Subcutaneous abdominal adipose tissue (tissue), 5 donors: ENCODE data around the gene GBX2.

Source experiments
- H3K27ac ChIP-seq: one replicate; pipeline ENCODE4 v1.7.0; 2013; ENCODE audit warnings: low read depth, mild to moderate bottlenecking, inconsistent platforms, low read length, moderate library complexity
- H3K27me3 ChIP-seq, 5 donors: one replicate each; pipeline ENCODE4 v1.7.0; 2013; ENCODE audit warnings: low read length in 5 of 5, inconsistent platforms in 1 of 5; ENCODE audit not compliant: control insufficient read depth in 5 of 5, insufficient read depth in 4 of 5
- H3K36me3 ChIP-seq, 5 donors: one replicate each; pipeline ENCODE4 v1.7.0; 2013; ENCODE audit warnings: low read length in 5 of 5; ENCODE audit not compliant: control insufficient read depth in 5 of 5, insufficient read depth in 5 of 5
- H3K4me1 ChIP-seq, 5 donors: one replicate each; pipeline ENCODE4 v1.7.0; 2013; ENCODE audit warnings: low read length in 5 of 5, mild to moderate bottlenecking in 3 of 5, moderate library complexity in 1 of 5; ENCODE audit not compliant: control insufficient read depth in 5 of 5, insufficient read depth in 5 of 5
- H3K4me3 ChIP-seq, 5 donors: one replicate each; pipeline ENCODE4 v1.7.0; 2013; ENCODE audit warnings: low read length in 5 of 5, low read depth in 1 of 5
- H3K9ac ChIP-seq, 5 donors: one replicate each; pipeline ENCODE4 v1.7.0; 2013; ENCODE audit warnings: low read length in 5 of 5, mild to moderate bottlenecking in 4 of 5, moderate library complexity in 3 of 5
- H3K9me3 ChIP-seq, 5 donors: one replicate each; pipeline ENCODE4 v1.7.0; 2013; ENCODE audit warnings: low read length in 5 of 5; ENCODE audit not compliant: control insufficient read depth in 5 of 5
- donor health status: healthy.
- donor health status: healthy.
- donor health status: healthy.
- donor health status: healthy.
- donor health status: healthy.

The GBX2 gene

DNA sequence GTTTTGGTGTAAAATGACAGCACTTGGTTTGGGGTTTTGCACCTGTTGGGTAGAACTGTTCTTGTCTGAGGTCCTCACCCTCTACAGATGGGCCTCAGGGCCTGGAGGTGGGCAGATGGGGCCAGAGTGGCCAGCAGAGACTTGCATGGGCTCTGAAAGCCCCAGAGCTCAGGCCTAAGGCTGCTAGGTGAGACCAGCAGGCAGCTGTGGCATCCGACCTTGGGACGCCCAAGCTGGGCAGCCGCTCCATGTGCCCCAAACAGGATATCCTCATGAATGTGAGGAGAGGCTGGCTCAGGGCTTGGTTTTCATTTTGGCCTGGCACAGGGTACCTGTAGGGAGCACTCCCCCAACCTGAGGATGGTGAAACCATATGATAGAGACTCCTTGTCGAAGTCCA lies 38.3 kb downstream of the GBX2 start:
- H3K36me3 ChIP-seq = peaks cover 0 to 33% (median 20%) of the 10 kb centered on the region in 5 donors
- H3K27ac ChIP-seq = no peak overlapping the region
- H3K4me3 ChIP-seq = no peak overlapping the region
- H3K4me1 ChIP-seq = no peaks in the 10 kb centered on the region
- H3K9me3 ChIP-seq = no peaks in the 10 kb centered on the region
- H3K27me3 ChIP-seq = no peaks in the 10 kb centered on the region
- no peak overlapping the region for H3K9ac ChIP-seq

DNA sequence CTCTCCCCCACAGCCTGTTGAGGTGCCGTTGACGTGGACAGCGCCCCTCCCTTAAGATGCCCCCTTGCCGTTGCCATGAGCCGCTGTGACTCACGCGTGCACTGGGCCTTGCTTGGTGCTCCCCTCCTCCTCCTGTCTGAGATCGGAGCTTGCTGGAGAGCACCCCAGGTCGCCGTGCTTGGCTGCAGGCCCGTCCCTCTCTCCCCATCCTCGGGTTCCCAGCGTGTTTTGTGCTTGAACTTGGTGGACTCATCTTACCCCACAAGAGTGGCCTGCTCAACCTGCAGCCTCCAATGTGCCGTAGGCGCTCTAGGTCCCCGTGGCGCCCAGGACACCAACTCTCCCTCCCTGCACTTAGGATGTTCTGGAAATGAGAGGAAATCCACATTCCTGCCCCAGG lies 39.9 kb downstream of the GBX2 start:
- Histone ChIP-seq H3K36me3 (peaks cover 0 to 48% (median 32%) of the 10 kb centered on the region in 5 donors), H3K27ac (no peak overlapping the region), H3K27me3 (no peaks in the 10 kb centered on the region), H3K9ac (no peak overlapping the region), H3K9me3 (no peaks in the 10 kb centered on the region), H3K4me3 (no peak overlapping the region), H3K4me1 (no peaks in the 10 kb centered on the region)

GRCh38 chr2:236127010-236127409 lies 41.2 kb downstream of the GBX2 start:
- Histone ChIP-seq H3K36me3 (peaks cover 0 to 48% (median 32%) of the 10 kb centered on the region in 5 donors), H3K27me3 (no peaks in the 10 kb centered on the region), H3K9ac (no peak overlapping the region), H3K4me1 (no peaks in the 10 kb centered on the region), H3K27ac (no peak overlapping the region), H3K4me3 (no peak overlapping the region), H3K9me3 (no peaks in the 10 kb centered on the region)

DNA sequence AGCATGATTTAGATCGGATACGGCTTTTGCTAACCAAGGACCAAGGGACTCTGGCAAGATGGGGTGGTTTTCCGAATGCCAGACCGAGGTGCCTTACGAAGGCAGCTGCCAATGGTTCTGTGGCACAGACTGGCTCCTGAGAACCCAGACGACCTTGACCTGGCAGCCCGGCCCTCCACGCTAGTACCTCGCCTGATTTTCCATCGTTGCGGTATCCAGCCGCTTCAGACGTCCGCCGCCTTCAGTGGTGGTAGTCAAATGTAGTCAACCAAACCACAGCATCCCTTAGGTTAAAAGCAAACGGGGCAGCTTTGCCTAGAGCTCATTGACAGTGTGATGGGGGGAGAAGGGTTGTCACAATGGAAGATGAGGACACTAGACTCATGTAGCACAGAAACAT lies 42.6 kb downstream of the GBX2 start:
- no peak overlapping the region for H3K9ac ChIP-seq
- no peak overlapping the region for H3K4me3 ChIP-seq
- H3K27me3 ChIP-seq = no peaks in the 10 kb centered on the region
- peaks cover 0 to 49% (median 36%) of the 10 kb centered on the region in 5 donors for H3K36me3 ChIP-seq
- no peaks in the 10 kb centered on the region for H3K9me3 ChIP-seq
- H3K27ac ChIP-seq = no peak overlapping the region
- no peaks in the 10 kb centered on the region for H3K4me1 ChIP-seq

DNA sequence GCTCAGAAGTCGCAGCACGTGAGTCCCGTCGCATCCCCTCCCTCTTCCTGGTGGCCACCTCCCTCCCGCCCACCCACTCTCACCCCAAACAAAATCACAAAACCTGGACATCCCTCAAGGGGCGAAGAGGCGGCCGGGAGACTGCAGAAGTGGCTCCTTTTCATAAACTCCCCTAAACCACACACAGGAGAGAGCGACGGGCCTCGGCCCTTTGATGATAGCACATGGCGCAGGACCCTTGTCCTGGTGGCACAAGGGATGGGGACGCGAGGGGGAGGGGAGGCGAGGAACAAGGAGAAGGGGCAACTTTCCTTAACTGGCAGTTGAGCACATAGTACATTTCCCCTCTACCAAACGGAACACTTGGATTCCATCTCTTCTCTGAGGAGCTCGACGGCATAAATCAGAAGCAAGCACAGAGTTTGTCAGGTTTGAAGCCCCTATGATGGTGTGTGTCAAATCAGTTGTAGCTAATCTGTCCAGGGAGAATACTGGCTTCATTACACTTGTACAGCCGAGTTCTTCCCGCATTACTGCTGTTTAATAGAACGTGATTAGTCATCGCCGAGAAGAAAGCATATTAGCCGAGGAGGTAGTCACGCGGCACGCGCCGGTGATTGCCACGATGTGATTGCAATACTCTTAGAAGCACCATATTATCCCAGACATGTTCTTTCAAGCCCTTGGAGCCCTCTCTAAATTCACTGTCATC lies 43.8 kb downstream of the GBX2 start:
- Histone ChIP-seq H3K9me3 (no peaks in the 10 kb centered on the region), H3K4me1 (no peaks in the 10 kb centered on the region), H3K36me3 (peaks cover 0 to 53% (median 36%) of the 10 kb centered on the region in 5 donors), H3K4me3 (no peak overlapping the region), H3K27me3 (no peaks in the 10 kb centered on the region), H3K27ac (no peak overlapping the region), H3K9ac (no peak overlapping the region)

GRCh38 chr2:236123716-236124115 lies 44.5 kb downstream of the GBX2 start:
- Histone ChIP-seq H3K36me3 (peaks cover 0 to 53% (median 36%) of the 10 kb centered on the region in 5 donors), H3K9me3 (no peaks in the 10 kb centered on the region), H3K27ac (no peak overlapping the region), H3K27me3 (no peaks in the 10 kb centered on the region), H3K4me3 (no peak overlapping the region), H3K9ac (no peak overlapping the region), H3K4me1 (no peaks in the 10 kb centered on the region)

- no peak overlapping the region for H3K27ac ChIP-seq
- H3K9ac ChIP-seq = no peak overlapping the region
- no peaks in the 10 kb centered on the region for H3K9me3 ChIP-seq
- no peaks in the 10 kb centered on the region for H3K4me1 ChIP-seq
- no peak overlapping the region for H3K4me3 ChIP-seq
- no peaks in the 10 kb centered on the region for H3K27me3 ChIP-seq
- H3K36me3 ChIP-seq = peaks cover 0 to 40% (median 29%) of the 10 kb centered on the region in 5 donors
Measured at GRCh38 chr2:236122236-236122635, 46.0 kb downstream of the GBX2 start.

- Histone ChIP-seq H3K27me3 (no peaks in the 10 kb centered on the region), H3K9ac (no peak overlapping the region), H3K4me1 (no peaks in the 10 kb centered on the region), H3K9me3 (no peaks in the 10 kb centered on the region), H3K27ac (no peak overlapping the region), H3K36me3 (peaks cover 0 to 37% (median 22%) of the 10 kb centered on the region in 5 donors), H3K4me3 (no peak overlapping the region)
Measured at GRCh38 chr2:236121546-236121945, 46.6 kb downstream of the GBX2 start.

DNA sequence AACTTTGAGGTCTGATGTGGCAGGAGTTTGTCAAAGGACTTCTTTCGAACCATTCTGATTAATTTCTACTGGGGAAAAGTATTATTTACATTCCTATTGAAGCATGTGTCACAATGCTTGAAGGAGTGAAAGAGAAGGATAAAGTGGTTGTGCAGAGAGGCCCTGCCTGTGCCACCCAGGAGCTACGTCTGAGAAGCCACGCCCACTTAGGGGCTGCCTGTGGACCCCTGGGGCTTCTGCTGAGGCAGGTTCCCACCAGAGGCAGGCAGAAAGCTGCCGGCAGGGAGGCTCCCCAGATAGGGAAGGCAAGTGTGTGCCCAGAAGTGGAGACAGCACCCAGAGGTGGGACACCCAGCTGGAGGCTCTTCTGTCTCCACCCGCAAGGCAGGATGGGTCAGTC lies 47.4 kb downstream of the GBX2 start:
- Histone ChIP-seq H3K27ac (no peak overlapping the region), H3K9ac (no peak overlapping the region), H3K27me3 (no peaks in the 10 kb centered on the region), H3K9me3 (no peaks in the 10 kb centered on the region), H3K4me3 (no peak overlapping the region), H3K36me3 (peaks cover 0 to 34% (median 17%) of the 10 kb centered on the region in 5 donors), H3K4me1 (no peaks in the 10 kb centered on the region)

GRCh38 chr2:236120141-236120601 lies 48.0 kb downstream of the GBX2 start:
- H3K9ac ChIP-seq = no peak overlapping the region
- H3K36me3 ChIP-seq = peaks cover 0 to 28% (median 17%) of the 10 kb centered on the region in 5 donors
- H3K9me3 ChIP-seq = no peaks in the 10 kb centered on the region
- H3K4me3 ChIP-seq = no peak overlapping the region
- no peaks in the 10 kb centered on the region for H3K27me3 ChIP-seq
- H3K27ac ChIP-seq = no peak overlapping the region
- H3K4me1 ChIP-seq = peaks cover 0 to 2% (median 0%) of the 10 kb centered on the region in 5 donors
